HTR-8/SVneo (cell line): ENCODE measurements around the gene GNGT1.
"Not testable (repeated sequence)": the region's sequence is repeated elsewhere in the genome, so short reads cannot be mapped to it uniquely, and the experiment has no call there.

Experiments used
- DNase-seq: peaks from one replicate; pipeline ENCODE4 v3.0.0; 2011; ENCODE audit warnings: low spot score, mixed read lengths; ENCODE audit not compliant: insufficient read length
- FAIRE-seq: peaks from 2 replicates; lab custom pipeline; 2011; peaks lifted over from hg19 to GRCh38; lab: Jason Lieb, UNC

The GNGT1 gene

GRCh38 chr7:93902777-93903423, 3.5 kb upstream of the GNGT1 start:
- no peak for FAIRE-seq
- no peak for DNase-seq

DNA sequence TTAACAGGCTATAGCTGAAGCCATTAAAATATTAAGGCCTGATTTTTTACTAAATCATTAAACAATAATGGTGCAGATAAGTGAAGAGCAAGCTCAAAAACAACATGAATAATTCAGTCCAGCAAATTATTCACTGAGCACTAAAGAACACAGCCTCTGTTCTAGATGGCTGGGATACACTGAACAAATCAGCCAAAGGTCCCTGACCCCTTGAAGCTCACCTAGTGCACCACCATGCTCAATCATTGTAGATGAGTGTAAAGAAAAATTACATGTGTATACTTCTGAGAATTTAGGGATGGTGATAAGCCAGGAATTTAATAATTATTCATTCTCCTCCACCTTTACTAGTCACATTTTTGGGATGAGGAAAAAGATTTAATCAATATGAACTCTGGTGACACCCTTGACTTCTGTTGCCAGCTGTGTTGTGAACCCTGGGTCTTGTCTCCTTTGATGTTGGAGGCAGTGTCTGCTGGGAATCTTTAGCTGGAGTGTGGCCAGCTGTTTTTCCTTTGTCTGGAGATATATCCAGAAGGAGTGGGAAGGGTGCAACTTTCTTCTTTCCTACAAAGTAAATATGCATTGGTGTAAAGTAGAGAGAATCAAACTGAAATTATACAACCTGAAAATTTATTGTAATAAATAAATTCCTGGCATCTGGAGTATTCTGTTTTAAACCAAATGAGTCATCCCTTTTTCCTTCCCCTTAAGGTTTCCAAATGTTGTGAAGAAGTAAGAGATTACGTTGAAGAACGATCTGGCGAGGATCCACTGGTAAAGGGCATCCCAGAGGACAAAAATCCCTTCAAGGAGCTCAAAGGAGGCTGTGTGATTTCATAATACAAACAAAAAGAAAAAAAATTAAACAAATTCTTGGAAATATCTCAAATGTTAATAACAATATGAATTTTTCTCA, 4.0 kb downstream of the GNGT1 start:
- DNase-seq (no peak), FAIRE-seq (no peak)

GRCh38 chr7:93911242-93911641, 4.9 kb downstream of the GNGT1 start:
- not testable (repeated sequence) for DNase-seq, FAIRE-seq

- DNase-seq, FAIRE-seq: not testable (repeated sequence)
Measured at GRCh38 chr7:93911661-93912060, 5.3 kb downstream of the GNGT1 start.

GRCh38 chr7:93913197-93913596, 6.8 kb downstream of the GNGT1 start:
- no peak for DNase-seq
- FAIRE-seq: no peak

DNA sequence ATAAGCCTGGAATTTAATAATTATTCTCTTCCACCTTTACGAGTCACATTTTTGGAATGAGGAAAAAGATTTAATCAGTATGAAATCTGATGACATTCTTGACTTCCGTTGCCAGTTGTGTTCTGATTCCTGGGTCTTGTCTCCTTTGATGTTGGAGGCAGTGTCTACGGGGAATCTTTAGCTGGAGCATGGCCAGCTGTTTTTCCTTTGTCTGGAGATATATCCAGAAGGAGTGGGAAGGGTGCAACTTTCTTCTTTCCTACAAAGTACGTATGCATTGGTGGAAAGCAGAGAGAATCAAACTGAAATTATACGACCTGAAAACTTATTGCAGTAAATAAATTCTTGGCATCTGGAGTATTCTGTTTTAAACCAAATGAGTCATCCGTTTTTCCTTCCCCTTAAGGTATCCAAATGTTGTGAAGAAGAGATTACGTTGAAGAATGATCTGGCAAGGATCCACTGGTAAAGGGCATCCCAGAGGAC, 8.3 kb downstream of the GNGT1 start:
- FAIRE-seq (no peak), DNase-seq (no peak)

- not testable (repeated sequence) for FAIRE-seq, DNase-seq
Measured at GRCh38 chr7:93915206-93915842, 9.0 kb downstream of the GNGT1 start.

GRCh38 chr7:93915888-93916287, 9.5 kb downstream of the GNGT1 start:
- not testable (repeated sequence) for DNase-seq, FAIRE-seq

GRCh38 chr7:93916315-93916714, 9.9 kb downstream of the GNGT1 start:
- FAIRE-seq, DNase-seq: not testable (repeated sequence)

GRCh38 chr7:93920496-93921182, 14.3 kb downstream of the GNGT1 start:
- FAIRE-seq: no peak

DNA sequence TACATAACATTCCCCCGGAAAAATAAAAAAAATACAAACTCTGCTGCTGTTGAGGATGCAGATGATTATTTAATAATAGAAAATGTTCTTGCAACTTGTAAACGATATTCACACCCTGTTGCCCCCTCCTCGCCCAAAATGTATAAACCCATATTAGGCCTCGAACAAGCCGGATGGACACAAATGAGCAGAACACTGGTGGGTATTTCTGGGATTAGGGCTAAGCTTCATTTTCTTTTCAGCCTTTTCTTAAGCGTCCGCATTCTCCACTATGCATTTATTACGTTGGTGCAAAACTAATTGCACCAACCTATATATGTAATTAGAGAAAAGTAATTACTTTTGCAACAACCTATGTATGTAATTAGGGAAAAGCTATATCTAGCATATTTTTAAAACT, 14.8 kb downstream of the GNGT1 start:
- FAIRE-seq: no peak

More at GRCh38 chr7:93920496-93921182, 14.3 kb downstream of the GNGT1 start:
- DNase-seq: no peak

GRCh38 chr7:93921607-93922566, 15.5 kb downstream of the GNGT1 start, which contains the start of gene GNG11:
Gene GNG11, plus strand, starts transcription at chr7:93921735. Its CDS starts 403 bp downstream, at chr7:93922138.
- DNase-seq (peak; percentile 31), FAIRE-seq (no peak)

More for the DNA sequence above, 14.8 kb downstream of the GNGT1 start:
- DNase-seq: no peak

DNA sequence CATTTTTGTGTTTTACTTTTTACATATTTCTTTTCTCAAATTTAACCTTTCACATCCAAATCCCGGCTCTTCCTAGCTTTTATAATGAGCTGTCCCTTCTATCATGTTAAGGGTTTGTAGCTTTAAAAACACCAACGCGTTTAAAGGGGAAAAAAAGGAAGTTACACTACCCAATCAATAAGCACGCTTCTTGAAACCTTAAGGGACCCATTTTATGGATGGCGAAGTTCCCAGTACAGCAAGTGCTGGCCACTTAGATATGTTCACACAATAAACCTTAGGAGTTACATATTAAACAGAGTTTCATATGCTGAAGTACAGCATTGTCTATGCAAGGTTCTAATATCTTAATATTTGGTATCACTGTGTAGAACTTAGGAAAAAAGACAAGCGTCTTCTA, 16.9 kb downstream of the GNGT1 start:
- FAIRE-seq (no peak), DNase-seq (no peak)

GRCh38 chr7:93923942-93924341, 17.6 kb downstream of the GNGT1 start:
- FAIRE-seq (no peak), DNase-seq (no peak)

- FAIRE-seq (no peak), DNase-seq (no peak)
Measured at GRCh38 chr7:93926800-93927199, 20.4 kb downstream of the GNGT1 start.

DNA sequence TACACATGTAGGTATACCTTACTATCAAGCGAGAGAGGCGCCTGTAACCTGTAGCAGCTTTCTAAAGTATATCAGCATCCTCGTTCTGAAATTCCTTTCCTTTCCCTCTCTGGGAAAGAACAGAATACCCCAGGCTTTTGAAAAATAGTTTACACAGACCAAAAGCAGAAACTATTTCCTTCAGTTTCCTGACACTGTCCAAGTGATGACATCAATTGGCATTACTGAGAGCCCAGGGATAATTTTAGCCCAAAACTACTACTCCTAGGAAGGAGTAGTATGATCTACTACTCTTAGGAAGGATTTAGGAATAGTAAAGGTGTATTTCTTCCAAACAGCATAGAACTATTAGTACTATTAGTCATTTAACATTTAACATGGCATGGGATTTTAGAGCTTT, 21.2 kb downstream of the GNGT1 start:
- DNase-seq (no peak), FAIRE-seq (no peak)

DNA sequence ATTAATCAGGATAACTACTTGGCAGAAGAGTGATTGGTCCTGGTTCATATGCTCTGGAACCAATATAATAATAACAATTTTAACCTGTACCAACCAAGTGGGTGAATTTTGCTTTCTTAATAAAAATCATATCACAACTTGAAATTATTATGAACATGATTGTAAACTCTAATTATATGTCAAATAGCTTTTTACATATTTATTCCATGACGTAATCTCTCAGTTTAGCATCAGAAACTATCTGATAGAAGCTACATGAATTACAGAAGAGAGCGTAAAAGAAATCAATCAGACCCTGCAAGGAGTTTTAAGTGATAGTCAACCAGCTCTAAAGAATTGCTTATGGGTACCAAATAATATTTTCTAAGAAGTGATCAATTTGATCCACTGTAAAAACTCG, 25.3 kb downstream of the GNGT1 start:
- DNase-seq (no peak), FAIRE-seq (no peak)

DNA sequence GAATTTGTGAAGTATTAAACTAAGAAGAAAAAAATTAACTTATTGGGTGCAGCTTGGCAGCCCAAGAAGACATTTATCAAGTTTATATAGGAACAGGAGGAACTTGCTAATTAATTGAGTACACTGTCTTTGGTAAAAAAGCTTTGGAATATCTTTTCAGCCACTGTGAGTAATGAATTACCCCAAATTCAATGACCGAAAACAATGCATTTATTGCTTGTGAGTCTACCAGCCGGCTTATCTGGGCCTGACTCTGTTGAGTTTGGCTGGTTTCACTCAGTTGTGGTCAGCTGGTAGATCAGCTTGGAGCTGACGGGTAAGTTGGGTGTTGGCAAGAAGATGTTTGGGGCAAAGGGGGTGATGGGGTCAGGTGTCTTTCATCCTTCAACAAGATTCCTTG, 26.8 kb downstream of the GNGT1 start:
- DNase-seq (no peak), FAIRE-seq (no peak)

GRCh38 chr7:93935102-93935501, 28.7 kb downstream of the GNGT1 start:
- no peak for DNase-seq
- FAIRE-seq: no peak
